HG03460 (cell line): ENCODE results near the gene FNDC8.
"Not testable (repeated sequence)": the region's sequence is repeated elsewhere in the genome, so short reads cannot be mapped to it uniquely, and the experiment has no call there.

ENCODE experiments used
- ATAC-seq: cut with Tn5 transposase; IDR thresholded peaks from one replicate; pipeline ENCODE4 v1.9.1; 2021; ENCODE audit not compliant: unreplicated experiment

The FNDC8 gene

GRCh38 chr17:35167666-35168065, 46.3 kb downstream of the FNDC8 start:
- ATAC-seq: no peak

GRCh38 chr17:35169835-35170363, 48.5 kb downstream of the FNDC8 start:
- no peak for ATAC-seq

GRCh38 chr17:35170968-35171771, 49.8 kb downstream of the FNDC8 start:
- ATAC-seq: no peak

GRCh38 chr17:35171834-35172233, 50.4 kb downstream of the FNDC8 start:
- no peak for ATAC-seq

GRCh38 chr17:35172321-35172720, 50.9 kb downstream of the FNDC8 start:
- ATAC-seq: not testable (repeated sequence)

GRCh38 chr17:35174835-35175334, 53.5 kb downstream of the FNDC8 start:
- ATAC-seq: no peak

GRCh38 chr17:35175638-35176415, 54.4 kb downstream of the FNDC8 start:
- ATAC-seq: no peak

- ATAC-seq: no peak
Observed at GRCh38 chr17:35176897-35177296, 55.5 kb downstream of the FNDC8 start.

- ATAC-seq: not testable (repeated sequence)
Observed at GRCh38 chr17:35179379-35179778, 58.0 kb downstream of the FNDC8 start.
